Measurements from ENCODE around the gene ANAPC10.

GRCh38 chr4:144968606-144969005 lies 129.4 kb downstream of the ANAPC10 start:
- TF ChIP-seq CTCF (conservative IDR thresholded peaks at IDR 0.05): no peak
- TF ChIP-seq ZFX (IDR thresholded peaks at IDR 0.05): no peak
